Measurements from ENCODE around the gene KLHL41. TPM values are rescaled to one million over a fixed set of nuclear protein-coding genes. Genes with fewer than 3 reads are reported as not detected.
"Not testable (repeated sequence)": the region's sequence is repeated elsewhere in the genome, so short reads cannot be mapped to it uniquely, and the experiment has no call there.

The KLHL41 gene
- total RNA-seq, 1 donor from 2014 or later: not detected

GRCh38 chr2:169546756-169547155 lies 37.3 kb downstream of the KLHL41 start:
- Mint-ChIP-seq H3K27me3 (ENCODE audit: unreplicated experiment) (no peaks in the 10 kb centered on the region), H3K27ac (ENCODE audit: unreplicated experiment) (no peak overlapping the region), H3K4me1 (ENCODE audit: low read depth, unreplicated experiment) (no peaks in the 10 kb centered on the region), H3K36me3 (ENCODE audit: unreplicated experiment) (no peaks in the 10 kb centered on the region), H3K9me3 (ENCODE audit: unreplicated experiment) (peaks cover 1% of the 10 kb centered on the region), H3K4me3 (ENCODE audit: unreplicated experiment) (no peak overlapping the region)
- no peak for DNase-seq
- no peak for TF ChIP-seq CTCF (IDR thresholded peaks at IDR 0.05; ENCODE audit: partially characterized antibody, unreplicated experiment)

DNA sequence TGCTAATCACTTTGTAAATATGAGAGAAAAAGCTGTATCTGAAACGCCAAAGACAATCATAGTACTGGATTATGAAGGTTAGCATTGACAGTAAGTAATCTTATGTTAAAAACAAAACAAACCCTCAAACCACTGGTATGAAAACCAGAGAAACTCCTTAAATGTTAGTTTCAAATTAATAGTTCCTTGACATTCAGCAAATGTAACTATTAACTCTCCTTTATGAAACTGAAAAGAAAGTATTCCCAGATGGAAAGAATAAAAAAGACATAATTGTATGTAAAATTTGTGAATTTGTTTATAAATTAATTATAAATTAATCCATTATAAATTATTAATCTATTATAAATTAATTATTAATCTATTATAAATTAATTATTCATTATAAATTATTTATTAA lies 51.9 kb downstream of the KLHL41 start:
- Mint-ChIP-seq H3K9me3 (ENCODE audit: unreplicated experiment) (peaks cover 4% of the 10 kb centered on the region), H3K27me3 (ENCODE audit: unreplicated experiment) (peaks cover 2% of the 10 kb centered on the region), H3K27ac (ENCODE audit: unreplicated experiment) (no peak overlapping the region), H3K4me3 (ENCODE audit: unreplicated experiment) (no peak overlapping the region), H3K4me1 (ENCODE audit: low read depth, unreplicated experiment) (no peaks in the 10 kb centered on the region), H3K36me3 (ENCODE audit: unreplicated experiment) (peaks cover 5% of the 10 kb centered on the region)
- no peak for DNase-seq
- no peak for TF ChIP-seq CTCF (IDR thresholded peaks at IDR 0.05; ENCODE audit: partially characterized antibody, unreplicated experiment)

GRCh38 chr2:169562084-169562483 lies 52.6 kb downstream of the KLHL41 start:
- not testable (repeated sequence) for H3K9me3 Mint-ChIP-seq (ENCODE audit: unreplicated experiment); H3K4me1 Mint-ChIP-seq (ENCODE audit: low read depth, unreplicated experiment); H3K27me3 Mint-ChIP-seq (ENCODE audit: unreplicated experiment); DNase-seq; H3K36me3 Mint-ChIP-seq (ENCODE audit: unreplicated experiment); H3K4me3 Mint-ChIP-seq (ENCODE audit: unreplicated experiment); H3K27ac Mint-ChIP-seq (ENCODE audit: unreplicated experiment)

- no peak for DNase-seq
- no peak for TF ChIP-seq CTCF (IDR thresholded peaks at IDR 0.05; ENCODE audit: partially characterized antibody, unreplicated experiment)
- peaks cover 4% of the 10 kb centered on the region for H3K9me3 Mint-ChIP-seq (ENCODE audit: unreplicated experiment)
- no peak overlapping the region for H3K4me3 Mint-ChIP-seq (ENCODE audit: unreplicated experiment)
- no peaks in the 10 kb centered on the region for H3K4me1 Mint-ChIP-seq (ENCODE audit: low read depth, unreplicated experiment)
- peaks cover 5% of the 10 kb centered on the region for H3K36me3 Mint-ChIP-seq (ENCODE audit: unreplicated experiment)
- peak overlapping the region; percentile 49 for H3K27ac Mint-ChIP-seq (ENCODE audit: unreplicated experiment)
- peaks cover 2% of the 10 kb centered on the region for H3K27me3 Mint-ChIP-seq (ENCODE audit: unreplicated experiment)
Measured at GRCh38 chr2:169562519-169562918, 53.0 kb downstream of the KLHL41 start.

GRCh38 chr2:169565686-169566085 lies 56.2 kb downstream of the KLHL41 start:
- Mint-ChIP-seq H3K27me3 (ENCODE audit: unreplicated experiment) (peaks cover 2% of the 10 kb centered on the region), H3K27ac (ENCODE audit: unreplicated experiment) (no peak overlapping the region), H3K36me3 (ENCODE audit: unreplicated experiment) (peaks cover 5% of the 10 kb centered on the region), H3K4me1 (ENCODE audit: low read depth, unreplicated experiment) (peaks cover 2% of the 10 kb centered on the region), H3K4me3 (ENCODE audit: unreplicated experiment) (no peak overlapping the region), H3K9me3 (ENCODE audit: unreplicated experiment) (peaks cover 4% of the 10 kb centered on the region)
- no peak for DNase-seq
- no peak for TF ChIP-seq CTCF (IDR thresholded peaks at IDR 0.05; ENCODE audit: partially characterized antibody, unreplicated experiment)

- Mint-ChIP-seq H3K27me3 (ENCODE audit: unreplicated experiment) (peaks cover 4% of the 10 kb centered on the region), H3K36me3 (ENCODE audit: unreplicated experiment) (no peaks in the 10 kb centered on the region), H3K4me3 (ENCODE audit: unreplicated experiment) (peak overlapping the region; percentile 10), H3K4me1 (ENCODE audit: low read depth, unreplicated experiment) (peaks cover 5% of the 10 kb centered on the region), H3K27ac (ENCODE audit: unreplicated experiment) (no peak overlapping the region), H3K9me3 (ENCODE audit: unreplicated experiment) (peaks cover 4% of the 10 kb centered on the region)
- DNase-seq: no peak
- no peak for TF ChIP-seq CTCF (IDR thresholded peaks at IDR 0.05; ENCODE audit: partially characterized antibody, unreplicated experiment)
Measured at GRCh38 chr2:169569948-169570347, 60.4 kb downstream of the KLHL41 start.

- not testable (repeated sequence) for H3K27ac Mint-ChIP-seq (ENCODE audit: unreplicated experiment); H3K4me1 Mint-ChIP-seq (ENCODE audit: low read depth, unreplicated experiment)
Measured at GRCh38 chr2:169570752-169571151, 61.2 kb downstream of the KLHL41 start.

More at GRCh38 chr2:169570752-169571151, 61.2 kb downstream of the KLHL41 start:
- H3K27me3 Mint-ChIP-seq (ENCODE audit: unreplicated experiment); H3K4me3 Mint-ChIP-seq (ENCODE audit: unreplicated experiment); DNase-seq; H3K9me3 Mint-ChIP-seq (ENCODE audit: unreplicated experiment); H3K36me3 Mint-ChIP-seq (ENCODE audit: unreplicated experiment): not testable (repeated sequence)
